HepG2 (cell line): Measurements from ENCODE around the gene SAMD14. TPM values are rescaled to one million over a fixed set of nuclear protein-coding genes. Genes with fewer than 3 reads are reported as not detected.

ENCODE experiments used
- ATF4 ChIP-seq, 2 experiments: fragments of 450-650 bp in 1 of 2; sonication (generic) in 1 of 2; formaldehyde crosslinking; IDR thresholded peaks; 2 replicates each; pipeline versions ENCODE4 v1.5.0 to v1.8.0; 2020 to 2022; ENCODE audit warnings: mild to moderate bottlenecking in 1 of 2, missing genetic modification reagents in 1 of 2
- FOSL2 ChIP-seq: sonication (generic); formaldehyde crosslinking; IDR thresholded peaks from 2 replicates; pipeline ENCODE4 v1.4.0; 2020; ENCODE audit warnings: missing genetic modification reagents
- MAFG ChIP-seq: sonication (generic); formaldehyde crosslinking; IDR thresholded peaks from 2 replicates; pipeline ENCODE4 v1.5.1; 2020; ENCODE audit warnings: mild to moderate bottlenecking, missing genetic modification reagents
- MED1 ChIP-seq: sonication (generic); formaldehyde crosslinking; IDR thresholded peaks from 2 replicates; pipeline ENCODE4 v1.4.0; 2020; ENCODE audit warnings: missing genetic modification reagents
- MTF2 ChIP-seq: sonication (generic); formaldehyde crosslinking; IDR thresholded peaks from 2 replicates; pipeline ENCODE4 v1.5.0; 2020; ENCODE audit warnings: missing genetic modification reagents, borderline replicate concordance
- NFE2L2 ChIP-seq: fragments of 150-350 bp; IDR thresholded peaks from 2 replicates; pipeline ENCODE4 v1.6.1; 2014; ENCODE audit warnings: low read length
- NR2F2 ChIP-seq: IDR thresholded peaks from 2 replicates; pipeline ENCODE4 v1.6.1; 2012; ENCODE audit warnings: low read depth, inconsistent platforms, borderline replicate concordance
- PLRG1 ChIP-seq: fragments of 450-650 bp; conservative IDR thresholded peaks from 2 replicates; pipeline ENCODE4 v1.6.1; 2016
- RBM22 ChIP-seq: fragments of 200-400 bp; formaldehyde crosslinking; optimal IDR thresholded peaks from 2 replicates; pipeline ENCODE3; 2017; ENCODE audit warnings: mild to moderate bottlenecking, low read length, moderate library complexity
- TP53 ChIP-seq: sonication (generic); formaldehyde crosslinking; conservative IDR thresholded peaks from 2 replicates; pipeline ENCODE4 v1.4.0; 2020; ENCODE audit warnings: missing genetic modification reagents
- ZNF121 ChIP-seq: sonication (generic); formaldehyde crosslinking; IDR thresholded peaks from 2 replicates; pipeline ENCODE4 v1.5.0; 2020; ENCODE audit warnings: mild to moderate bottlenecking, missing genetic modification reagents
- ZNF232 ChIP-seq: sonication (generic); formaldehyde crosslinking; IDR thresholded peaks from 2 replicates; pipeline ENCODE4 v1.4.0; 2020; ENCODE audit warnings: missing genetic modification reagents, borderline replicate concordance
- ZNF281 ChIP-seq: sonication (generic); formaldehyde crosslinking; IDR thresholded peaks from 2 replicates; pipeline ENCODE4 v1.4.0; 2020; ENCODE audit warnings: missing genetic modification reagents, borderline replicate concordance
- polyA plus RNA-seq, 8 experiments: library from polyadenylated mRNA; depleted of rRNA in 3 of 8; stranded (reverse) in 7 of 8; unstranded in 1 of 8; fragments of >200 nt; fragmentation: Illumina TruSeq in 4 of 8; extraction: Trizol in 4 of 8; gene quantifications; 2 replicates each; pipeline versions ENCODE4 v1.2.1 to v1.2.3, GENCODE V29; 2011 to 2016; ENCODE audit warnings: low read depth in 4 of 8, missing spikeins in 1 of 8, mixed read lengths in 1 of 8; ENCODE audit not compliant: insufficient read depth in 1 of 8
- total RNA-seq, 5 experiments: library from RNA; depleted of rRNA; stranded (reverse); fragments of >200 nt; fragmentation: Illumina TruSeq; extraction: Trizol; gene quantifications; 2 replicates each; pipeline ENCODE4 v1.2.3, GENCODE V29; 2016; ENCODE audit warnings: low read depth in 1 of 5
- TF ChIP-seq, protein P1 (sequence below): sonication (generic); formaldehyde crosslinking; IDR thresholded peaks from 2 replicates; pipeline ENCODE4 v1.4.0; 2020; ENCODE audit warnings: missing genetic modification reagents, borderline replicate concordance
- TF ChIP-seq, protein P2 (sequence below): IDR thresholded peaks from 2 replicates; pipeline ENCODE4 v1.6.1; 2016
- TF ChIP-seq, protein P3 (sequence below): sonication (generic); formaldehyde crosslinking; IDR thresholded peaks from 2 replicates; pipeline ENCODE4 v1.4.0; 2020; ENCODE audit warnings: missing genetic modification reagents

The SAMD14 gene
- total and polyA plus RNA-seq, 2 of the 13 experiments (the other 11 are each of a cell fraction or from before 2014, with no cell fraction given): 0.07 to 0.22 TPM

GRCh38 chr17:50177983-50178834 is 48.2 kb upstream of the SAMD14 start (continued):
- TF ChIP-seq MTF2: no peak
- TF ChIP-seq, protein P1, sequence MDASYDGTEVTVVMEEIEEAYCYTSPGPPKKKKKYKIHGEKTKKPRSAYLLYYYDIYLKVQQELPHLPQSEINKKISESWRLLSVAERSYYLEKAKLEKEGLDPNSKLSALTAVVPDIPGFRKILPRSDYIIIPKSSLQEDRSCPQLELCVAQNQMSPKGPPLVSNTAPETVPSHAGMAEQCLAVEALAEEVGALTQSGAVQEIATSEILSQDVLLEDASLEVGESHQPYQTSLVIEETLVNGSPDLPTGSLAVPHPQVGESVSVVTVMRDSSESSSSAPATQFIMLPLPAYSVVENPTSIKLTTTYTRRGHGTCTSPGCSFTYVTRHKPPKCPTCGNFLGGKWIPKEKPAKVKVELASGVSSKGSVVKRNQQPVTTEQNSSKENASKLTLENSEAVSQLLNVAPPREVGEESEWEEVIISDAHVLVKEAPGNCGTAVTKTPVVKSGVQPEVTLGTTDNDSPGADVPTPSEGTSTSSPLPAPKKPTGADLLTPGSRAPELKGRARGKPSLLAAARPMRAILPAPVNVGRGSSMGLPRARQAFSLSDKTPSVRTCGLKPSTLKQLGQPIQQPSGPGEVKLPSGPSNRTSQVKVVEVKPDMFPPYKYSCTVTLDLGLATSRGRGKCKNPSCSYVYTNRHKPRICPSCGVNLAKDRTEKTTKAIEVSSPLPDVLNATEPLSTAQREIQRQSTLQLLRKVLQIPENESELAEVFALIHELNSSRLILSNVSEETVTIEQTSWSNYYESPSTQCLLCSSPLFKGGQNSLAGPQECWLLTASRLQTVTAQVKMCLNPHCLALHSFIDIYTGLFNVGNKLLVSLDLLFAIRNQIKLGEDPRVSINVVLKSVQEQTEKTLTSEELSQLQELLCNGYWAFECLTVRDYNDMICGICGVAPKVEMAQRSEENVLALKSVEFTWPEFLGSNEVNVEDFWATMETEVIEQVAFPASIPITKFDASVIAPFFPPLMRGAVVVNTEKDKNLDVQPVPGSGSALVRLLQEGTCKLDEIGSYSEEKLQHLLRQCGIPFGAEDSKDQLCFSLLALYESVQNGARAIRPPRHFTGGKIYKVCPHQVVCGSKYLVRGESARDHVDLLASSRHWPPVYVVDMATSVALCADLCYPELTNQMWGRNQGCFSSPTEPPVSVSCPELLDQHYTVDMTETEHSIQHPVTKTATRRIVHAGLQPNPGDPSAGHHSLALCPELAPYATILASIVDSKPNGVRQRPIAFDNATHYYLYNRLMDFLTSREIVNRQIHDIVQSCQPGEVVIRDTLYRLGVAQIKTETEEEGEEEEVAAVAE: no peak
- TF ChIP-seq NFE2L2: no peak; the same call in 1 of the 2 replicates
- TF ChIP-seq, protein P2, sequence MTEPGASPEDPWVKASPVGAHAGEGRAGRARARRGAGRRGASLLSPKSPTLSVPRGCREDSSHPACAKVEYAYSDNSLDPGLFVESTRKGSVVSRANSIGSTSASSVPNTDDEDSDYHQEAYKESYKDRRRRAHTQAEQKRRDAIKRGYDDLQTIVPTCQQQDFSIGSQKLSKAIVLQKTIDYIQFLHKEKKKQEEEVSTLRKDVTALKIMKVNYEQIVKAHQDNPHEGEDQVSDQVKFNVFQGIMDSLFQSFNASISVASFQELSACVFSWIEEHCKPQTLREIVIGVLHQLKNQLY (CRISPR knock-in tag): no peak
- no peak for TF ChIP-seq MAFG (CRISPR knock-in tag)
- peak; percentile 62 for TF ChIP-seq FOSL2 (CRISPR knock-in tag)
- TF ChIP-seq TP53: no peak
- TF ChIP-seq ZNF121 (CRISPR knock-in tag): peak; percentile 96
- TF ChIP-seq ZNF232: no peak
- TF ChIP-seq, protein P3, sequence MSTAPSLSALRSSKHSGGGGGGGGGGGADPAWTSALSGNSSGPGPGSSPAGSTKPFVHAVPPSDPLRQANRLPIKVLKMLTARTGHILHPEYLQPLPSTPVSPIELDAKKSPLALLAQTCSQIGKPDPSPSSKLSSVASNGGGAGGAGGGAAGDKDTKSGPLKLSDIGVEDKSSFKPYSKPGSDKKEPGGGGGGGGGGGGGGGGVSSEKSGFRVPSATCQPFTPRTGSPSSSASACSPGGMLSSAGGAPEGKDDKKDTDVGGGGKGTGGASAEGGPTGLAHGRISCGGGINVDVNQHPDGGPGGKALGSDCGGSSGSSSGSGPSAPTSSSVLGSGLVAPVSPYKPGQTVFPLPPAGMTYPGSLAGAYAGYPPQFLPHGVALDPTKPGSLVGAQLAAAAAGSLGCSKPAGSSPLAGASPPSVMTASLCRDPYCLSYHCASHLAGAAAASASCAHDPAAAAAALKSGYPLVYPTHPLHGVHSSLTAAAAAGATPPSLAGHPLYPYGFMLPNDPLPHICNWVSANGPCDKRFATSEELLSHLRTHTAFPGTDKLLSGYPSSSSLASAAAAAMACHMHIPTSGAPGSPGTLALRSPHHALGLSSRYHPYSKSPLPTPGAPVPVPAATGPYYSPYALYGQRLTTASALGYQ (CRISPR knock-in tag): no peak
- no peak for TF ChIP-seq RBM22
- TF ChIP-seq NR2F2: no peak; the same call in 1 of the 2 replicates
- TF ChIP-seq PLRG1: no peak
- 0 out of 4 replicates have a peak, but pooled peaks of 1 of the 2 experiments have one; percentile 29 for TF ChIP-seq ATF4 (CRISPR knock-in tag; IDR thresholded peaks at IDR 0.05)
- no peak for TF ChIP-seq MED1 (CRISPR knock-in tag)
- TF ChIP-seq ZNF281 (CRISPR knock-in tag): 0 out of 2 replicates have a peak, but pooled peaks have one; percentile 52
